Stimulated activated CD8-positive, alpha-beta memory T cell treated with anti-CD3 and anti-CD28 coated beads, Interleukin-7, amount 100 ng/mL, for 24 hours (primary cell): ENCODE measurements around the gene RHPN2.
"Not testable (repeated sequence)": the region's sequence is repeated elsewhere in the genome, so short reads cannot be mapped to it uniquely, and the experiment has no call there.

ENCODE experiments used
- DNase-seq: peaks from one replicate; pipeline ENCODE4 v3.0.0-alpha.2; 2020; ENCODE audit warnings: low read depth

The RHPN2 gene

GRCh38 chr19:32976223-32976805 lies 88.4 kb downstream of the RHPN2 start:
- peak; percentile 51 for DNase-seq

GRCh38 chr19:32971715-32972540 lies 92.8 kb downstream of the RHPN2 start, which contains the start of the genes CEP89 and FAAP24:
TSS of gene CEP89 (minus strand) at chr19:32971958. CDS start at chr19:32971874, 84 bp downstream.
TSS of gene FAAP24 (plus strand) at chr19:32972242. CDS start at chr19:32973197, 955 bp downstream.
- DNase-seq, result peak; percentile 93

- no peak for DNase-seq
These were observed 93.6 kb downstream of the RHPN2 start for GRCh38 chr19:32971012-32971595.

GRCh38 chr19:32969549-32969948 lies 95.1 kb downstream of the RHPN2 start:
- no peak for DNase-seq

- DNase-seq, result no peak
These were observed 97.9 kb downstream of the RHPN2 start for GRCh38 chr19:32966750-32967149.

- DNase-seq, result no peak
These were observed 119.4 kb downstream of the RHPN2 start for GRCh38 chr19:32945260-32945659.

- not testable (repeated sequence) for DNase-seq
These were observed 123.4 kb downstream of the RHPN2 start for GRCh38 chr19:32941273-32941672.

GRCh38 chr19:32936065-32936464 lies 128.6 kb downstream of the RHPN2 start:
- DNase-seq, result no peak

- DNase-seq, result no peak
These were observed 129.1 kb downstream of the RHPN2 start for GRCh38 chr19:32935629-32936028.

GRCh38 chr19:32933571-32933970 lies 131.1 kb downstream of the RHPN2 start:
- no peak for DNase-seq

GRCh38 chr19:32930567-32930966 lies 134.1 kb downstream of the RHPN2 start:
- no peak for DNase-seq

GRCh38 chr19:32928806-32929205 lies 135.9 kb downstream of the RHPN2 start:
- DNase-seq, result no peak
